ENCODE results near the gene C22orf23. TPM values are rescaled to one million over a fixed set of nuclear protein-coding genes. Genes with fewer than 3 reads are reported as not detected.

The C22orf23 gene
- total and polyA plus RNA-seq, 2 of the 13 experiments (the other 11 are each of a cell fraction or from before 2014, with no cell fraction given), result 0.21 to 0.24 TPM

DNA sequence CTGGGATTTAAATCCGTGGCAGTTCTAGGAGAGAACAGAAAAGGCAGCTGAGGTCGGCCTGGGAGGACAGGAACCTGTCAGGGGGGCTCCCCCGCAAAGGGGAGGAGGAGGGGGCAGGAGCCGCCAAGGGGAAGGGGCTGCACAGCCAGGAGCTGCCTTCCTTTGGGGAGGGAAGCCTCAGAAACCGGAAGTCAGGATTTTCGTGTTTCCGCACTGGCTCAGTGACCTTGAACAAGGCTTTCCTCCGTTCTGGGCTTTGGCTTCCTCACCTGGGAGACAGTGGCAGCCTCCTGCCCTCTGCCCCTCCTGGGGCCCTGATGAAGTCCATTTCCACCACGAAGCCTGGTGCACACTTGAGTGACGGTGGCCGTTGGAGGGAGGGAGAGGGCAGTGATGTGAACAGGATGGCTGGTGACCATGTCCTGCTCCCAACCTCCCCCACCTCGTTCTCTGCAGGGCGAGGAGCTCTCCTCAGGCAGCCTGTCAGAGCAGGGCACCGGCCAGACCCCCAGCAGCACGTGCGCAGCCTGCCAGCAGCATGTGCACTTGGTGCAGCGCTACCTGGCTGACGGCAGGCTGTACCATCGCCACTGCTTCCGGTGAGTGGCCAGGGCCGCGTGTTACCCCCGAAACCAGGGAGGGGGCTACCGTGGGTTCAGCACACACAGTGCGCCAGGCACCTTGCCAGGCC, 34.7 kb downstream of the C22orf23 start (continued):
- TF ChIP-seq EP300 (IDR thresholded peaks at IDR 0.05; ENCODE audit: low read depth in 2 of 2, low read length in 2 of 2), result no peak
- no peak for TF ChIP-seq EP300 (CRISPR knock-in tag; IDR thresholded peaks at IDR 0.05; ENCODE audit: borderline replicate concordance)
- TF ChIP-seq GABPA (IDR thresholded peaks at IDR 0.05; ENCODE audit: low read depth, low read length), result no peak
- TF ChIP-seq GABPA (CRISPR knock-in tag; IDR thresholded peaks at IDR 0.05; ENCODE audit: low read depth), result peak; percentile 61
- no peak for TF ChIP-seq JDP2 (CRISPR knock-in tag; IDR thresholded peaks at IDR 0.05; ENCODE audit: borderline replicate concordance)
- TF ChIP-seq, protein P1, sequence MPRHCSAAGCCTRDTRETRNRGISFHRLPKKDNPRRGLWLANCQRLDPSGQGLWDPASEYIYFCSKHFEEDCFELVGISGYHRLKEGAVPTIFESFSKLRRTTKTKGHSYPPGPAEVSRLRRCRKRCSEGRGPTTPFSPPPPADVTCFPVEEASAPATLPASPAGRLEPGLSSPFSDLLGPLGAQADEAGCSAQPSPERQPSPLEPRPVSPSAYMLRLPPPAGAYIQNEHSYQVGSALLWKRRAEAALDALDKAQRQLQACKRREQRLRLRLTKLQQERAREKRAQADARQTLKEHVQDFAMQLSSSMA (CRISPR knock-in tag; IDR thresholded peaks at IDR 0.05), result no peak
- TF ChIP-seq ZSCAN12 (CRISPR knock-in tag; IDR thresholded peaks at IDR 0.05), result no peak
- TF ChIP-seq, protein P2, sequence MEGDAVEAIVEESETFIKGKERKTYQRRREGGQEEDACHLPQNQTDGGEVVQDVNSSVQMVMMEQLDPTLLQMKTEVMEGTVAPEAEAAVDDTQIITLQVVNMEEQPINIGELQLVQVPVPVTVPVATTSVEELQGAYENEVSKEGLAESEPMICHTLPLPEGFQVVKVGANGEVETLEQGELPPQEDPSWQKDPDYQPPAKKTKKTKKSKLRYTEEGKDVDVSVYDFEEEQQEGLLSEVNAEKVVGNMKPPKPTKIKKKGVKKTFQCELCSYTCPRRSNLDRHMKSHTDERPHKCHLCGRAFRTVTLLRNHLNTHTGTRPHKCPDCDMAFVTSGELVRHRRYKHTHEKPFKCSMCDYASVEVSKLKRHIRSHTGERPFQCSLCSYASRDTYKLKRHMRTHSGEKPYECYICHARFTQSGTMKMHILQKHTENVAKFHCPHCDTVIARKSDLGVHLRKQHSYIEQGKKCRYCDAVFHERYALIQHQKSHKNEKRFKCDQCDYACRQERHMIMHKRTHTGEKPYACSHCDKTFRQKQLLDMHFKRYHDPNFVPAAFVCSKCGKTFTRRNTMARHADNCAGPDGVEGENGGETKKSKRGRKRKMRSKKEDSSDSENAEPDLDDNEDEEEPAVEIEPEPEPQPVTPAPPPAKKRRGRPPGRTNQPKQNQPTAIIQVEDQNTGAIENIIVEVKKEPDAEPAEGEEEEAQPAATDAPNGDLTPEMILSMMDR (CRISPR knock-in tag; IDR thresholded peaks at IDR 0.05), result 0 out of 2 replicates have a peak, but pooled peaks have one; percentile 4

DNA sequence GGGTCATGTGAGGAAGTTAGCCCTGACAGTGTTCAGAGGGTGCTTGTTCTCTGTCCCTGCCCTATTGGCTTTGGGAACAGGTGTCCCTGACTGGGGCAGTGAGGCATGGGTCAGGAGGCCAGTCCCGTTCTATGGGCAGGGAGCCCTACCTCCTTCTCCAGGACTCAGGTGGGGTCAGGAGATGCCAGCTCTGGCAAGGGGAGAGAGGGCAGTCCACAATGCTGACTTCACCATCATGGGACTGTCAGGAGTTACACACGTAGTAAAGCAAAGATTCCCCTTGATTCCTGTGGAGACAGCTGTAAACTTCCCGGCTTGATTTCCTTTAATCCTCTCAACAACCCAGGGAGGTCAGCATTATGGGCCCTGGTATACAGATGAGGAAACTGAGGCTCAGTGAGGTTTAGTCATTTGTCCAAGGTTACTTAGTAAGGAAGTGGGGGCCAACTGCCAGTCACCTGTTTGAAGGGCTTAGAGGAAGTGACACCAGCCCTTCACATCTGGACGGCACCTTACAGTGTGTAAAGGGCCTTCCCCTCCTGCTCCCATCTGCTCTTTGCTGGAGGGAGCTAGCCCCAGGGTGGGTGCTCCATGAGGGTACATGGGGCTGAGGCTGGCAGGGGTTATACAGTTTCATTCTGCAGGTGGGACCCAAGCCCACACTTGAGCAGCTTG, 35.4 kb downstream of the C22orf23 start:
- Histone ChIP-seq H3K27ac (ENCODE audit: extremely low read length, insufficient read depth, low read length) (no peak overlapping the region), H3K36me3 (replicated peaks in 1 of 2; ENCODE audit: control insufficient read depth in 1 of 2, insufficient read depth in 2 of 2, low read length in 2 of 2) (peaks cover 9 to 32% of the 10 kb centered on the region in 2 experiments; a peak in 4 of 5 replicates), H3K9ac (ENCODE audit: insufficient read depth, low read depth, low read length) (no peak overlapping the region), H3K9me3 (ENCODE audit: low read length) (no peaks in the 10 kb centered on the region), H3K4me3 (replicated peaks in 1 of 3; ENCODE audit: insufficient read depth in 1 of 3, low read depth in 2 of 3, low read length in 3 of 3) (no peak overlapping the region), H3K4me1 (ENCODE audit: insufficient read depth, low read length) (no peaks in the 10 kb centered on the region; the same call in 1 of the 2 replicates), H3K4me2 (ENCODE audit: low read depth, low read length) (no peak overlapping the region), H3K27me3 (ENCODE audit: control insufficient read depth in 1 of 2, insufficient read depth in 2 of 2, low read length in 2 of 2) (no peaks in the 10 kb centered on the region), H4K20me1 (ENCODE audit: insufficient read depth, low read length) (no peaks in the 10 kb centered on the region), H2AFZ (ENCODE audit: low read length) (no peak overlapping the region), H3K79me2 (ENCODE audit: insufficient read depth, low read length) (no peaks in the 10 kb centered on the region)
- FAIRE-seq, result no peak
- in situ Hi-C loops (cut with HindIII; ENCODE audit: extremely low pct_ligation_motif_present, low pct_unique_long_range_greater_than_20kb) (no loop called here), intact Hi-C loops (cut with micrococcal nuclease; ENCODE audit: unreplicated experiment) (no loop called here)
- TF ChIP-seq HNRNPL (IDR thresholded peaks at IDR 0.05; ENCODE audit: low read depth, low read length) (no peak), ZNF34 (CRISPR knock-in tag; IDR thresholded peaks at IDR 0.05; ENCODE audit: borderline replicate concordance) (no peak)
- peak; percentile 38 for ATAC-seq
- CTCF ChIA-PET (ENCODE audit: low intra/inter-chr PET ratio, low total read pairs), result no interaction called here
- no TSS peak for BruUV-seq (replicated peaks)
- DNase-seq (ENCODE audit: low spot score), result no peak
- POLR2A ChIA-PET, result no interaction called here
- 100% methylated on average over 2 of the region's 4 CpGs for WGBS (ENCODE audit: low lambda C conversion rate)

All from HepG2 (cell line).